ENCODE measurements around the gene ZCCHC14.
"Not testable (repeated sequence)": the region's sequence is repeated elsewhere in the genome, so short reads cannot be mapped to it uniquely, and the experiment has no call there.

The ZCCHC14 gene

GRCh38 chr16:87388818-87389134 lies 104.0 kb downstream of the ZCCHC14 start:
- Histone ChIP-seq H4K20me1 (ENCODE audit: low read depth, low read length) (no peaks in the 10 kb centered on the region), H3K9ac (ENCODE audit: low read length) (peak overlapping the region; percentile 47), H3K36me3 (ENCODE audit: low read length) (no peaks in the 10 kb centered on the region), H3K4me3 (ENCODE audit: insufficient read depth, low read length, poor library complexity, severe bottlenecking) (peak overlapping the region; percentile 6), H3K27ac (ENCODE audit: low read depth, low read length) (peak overlapping the region; percentile 82), H3F3A (ENCODE audit: insufficient read depth) (peaks cover 34% of the 10 kb centered on the region), H3K9me3 (ENCODE audit: insufficient read depth, low read length) (no peaks in the 10 kb centered on the region), H3K9me2 (replicated peaks; ENCODE audit: insufficient read depth, low read length) (no peaks in the 10 kb centered on the region), H3K4me2 (ENCODE audit: low read depth, low read length, poor library complexity, severe bottlenecking) (peak overlapping the region; percentile 67), H3K27me3 (ENCODE audit: low read length) (no peaks in the 10 kb centered on the region), H3K79me2 (ENCODE audit: insufficient read depth, low read length) (peaks cover 11% of the 10 kb centered on the region), H2AFZ (ENCODE audit: low read depth, low read length, severe bottlenecking) (peak overlapping the region; percentile 30)
- TF ChIP-seq CTCF (IDR thresholded peaks at IDR 0.05; ENCODE audit: insufficient read depth, low read length, poor library complexity, severe bottlenecking): no peak
- TF ChIP-seq EZH2phosphoT487 (conservative IDR thresholded peaks at IDR 0.05; ENCODE audit: low read length): no peak

GRCh38 chr16:87387942-87388817 lies 104.6 kb downstream of the ZCCHC14 start:
- H3K4me2 ChIP-seq (ENCODE audit: low read depth, low read length, poor library complexity, severe bottlenecking): peak overlapping the region; percentile 67
- H3K27ac ChIP-seq (ENCODE audit: low read depth, low read length): peak overlapping the region; percentile 82
- H3K27me3 ChIP-seq (ENCODE audit: low read length): no peaks in the 10 kb centered on the region
- H3K4me3 ChIP-seq (ENCODE audit: insufficient read depth, low read length, poor library complexity, severe bottlenecking): peak overlapping the region; percentile 6
- H3K9me2 ChIP-seq (replicated peaks; ENCODE audit: insufficient read depth, low read length): no peaks in the 10 kb centered on the region
- H2AFZ ChIP-seq (ENCODE audit: low read depth, low read length, severe bottlenecking): peak overlapping the region; percentile 30
- TF ChIP-seq CTCF (IDR thresholded peaks at IDR 0.05; ENCODE audit: insufficient read depth, low read length, poor library complexity, severe bottlenecking) (no peak), EZH2phosphoT487 (conservative IDR thresholded peaks at IDR 0.05; ENCODE audit: low read length) (no peak)
- no peaks in the 10 kb centered on the region for H4K20me1 ChIP-seq (ENCODE audit: low read depth, low read length)
- no peaks in the 10 kb centered on the region for H3K36me3 ChIP-seq (ENCODE audit: low read length)
- peaks cover 31% of the 10 kb centered on the region for H3F3A ChIP-seq (ENCODE audit: insufficient read depth)
- no peaks in the 10 kb centered on the region for H3K9me3 ChIP-seq (ENCODE audit: insufficient read depth, low read length)
- H3K9ac ChIP-seq (ENCODE audit: low read length): peak overlapping the region; percentile 47
- peaks cover 5% of the 10 kb centered on the region for H3K79me2 ChIP-seq (ENCODE audit: insufficient read depth, low read length)

GRCh38 chr16:87384875-87385167 lies 108.0 kb downstream of the ZCCHC14 start:
- Histone ChIP-seq H3K4me3 (ENCODE audit: insufficient read depth, low read length, poor library complexity, severe bottlenecking) (peak overlapping the region; percentile 72), H2AFZ (ENCODE audit: low read depth, low read length, severe bottlenecking) (peak overlapping the region; percentile 75), H3K4me2 (ENCODE audit: low read depth, low read length, poor library complexity, severe bottlenecking) (peak overlapping the region; percentile 71), H3K79me2 (ENCODE audit: insufficient read depth, low read length) (peaks cover 31% of the 10 kb centered on the region), H3K9ac (ENCODE audit: low read length) (peak overlapping the region; percentile 69), H3F3A (ENCODE audit: insufficient read depth) (peaks cover 31% of the 10 kb centered on the region)
- not testable (repeated sequence) for H3K9me3 ChIP-seq (ENCODE audit: insufficient read depth, low read length); H3K36me3 ChIP-seq (ENCODE audit: low read length); H4K20me1 ChIP-seq (ENCODE audit: low read depth, low read length); H3K27ac ChIP-seq (ENCODE audit: low read depth, low read length); H3K9me2 ChIP-seq (replicated peaks; ENCODE audit: insufficient read depth, low read length); H3K27me3 ChIP-seq (ENCODE audit: low read length)

- H3K27me3 ChIP-seq (ENCODE audit: low read length): no peaks in the 10 kb centered on the region
- peak overlapping the region; percentile 72 for H3K4me3 ChIP-seq (ENCODE audit: insufficient read depth, low read length, poor library complexity, severe bottlenecking)
- H3F3A ChIP-seq (ENCODE audit: insufficient read depth): peaks cover 26% of the 10 kb centered on the region
- H4K20me1 ChIP-seq (ENCODE audit: low read depth, low read length): no peaks in the 10 kb centered on the region
- no peaks in the 10 kb centered on the region for H3K36me3 ChIP-seq (ENCODE audit: low read length)
- H3K9ac ChIP-seq (ENCODE audit: low read length): peak overlapping the region; percentile 69
- H3K4me2 ChIP-seq (ENCODE audit: low read depth, low read length, poor library complexity, severe bottlenecking): peak overlapping the region; percentile 71
- peaks cover 36% of the 10 kb centered on the region for H3K79me2 ChIP-seq (ENCODE audit: insufficient read depth, low read length)
- H3K9me3 ChIP-seq (ENCODE audit: insufficient read depth, low read length): no peaks in the 10 kb centered on the region
- peak overlapping the region; percentile 59 for H3K27ac ChIP-seq (ENCODE audit: low read depth, low read length)
- H2AFZ ChIP-seq (ENCODE audit: low read depth, low read length, severe bottlenecking): peak overlapping the region; percentile 75
- no peak for TF ChIP-seq CTCF (IDR thresholded peaks at IDR 0.05; ENCODE audit: insufficient read depth, low read length, poor library complexity, severe bottlenecking)
- no peak for TF ChIP-seq EZH2phosphoT487 (conservative IDR thresholded peaks at IDR 0.05; ENCODE audit: low read length)
- no peaks in the 10 kb centered on the region for H3K9me2 ChIP-seq (replicated peaks; ENCODE audit: insufficient read depth, low read length)
These were observed 108.5 kb downstream of the ZCCHC14 start for GRCh38 chr16:87384162-87384874.
